ENCODE results near the gene TRIM52. TPM values are rescaled to one million over a fixed set of nuclear protein-coding genes. Genes with fewer than 3 reads are reported as not detected.

TRIM52 gene
- total and polyA plus RNA-seq, 2 of the 13 experiments (the other 11 are each of a cell fraction or from before 2014, with no cell fraction given), result 7.2 to 11.6 TPM

DNA sequence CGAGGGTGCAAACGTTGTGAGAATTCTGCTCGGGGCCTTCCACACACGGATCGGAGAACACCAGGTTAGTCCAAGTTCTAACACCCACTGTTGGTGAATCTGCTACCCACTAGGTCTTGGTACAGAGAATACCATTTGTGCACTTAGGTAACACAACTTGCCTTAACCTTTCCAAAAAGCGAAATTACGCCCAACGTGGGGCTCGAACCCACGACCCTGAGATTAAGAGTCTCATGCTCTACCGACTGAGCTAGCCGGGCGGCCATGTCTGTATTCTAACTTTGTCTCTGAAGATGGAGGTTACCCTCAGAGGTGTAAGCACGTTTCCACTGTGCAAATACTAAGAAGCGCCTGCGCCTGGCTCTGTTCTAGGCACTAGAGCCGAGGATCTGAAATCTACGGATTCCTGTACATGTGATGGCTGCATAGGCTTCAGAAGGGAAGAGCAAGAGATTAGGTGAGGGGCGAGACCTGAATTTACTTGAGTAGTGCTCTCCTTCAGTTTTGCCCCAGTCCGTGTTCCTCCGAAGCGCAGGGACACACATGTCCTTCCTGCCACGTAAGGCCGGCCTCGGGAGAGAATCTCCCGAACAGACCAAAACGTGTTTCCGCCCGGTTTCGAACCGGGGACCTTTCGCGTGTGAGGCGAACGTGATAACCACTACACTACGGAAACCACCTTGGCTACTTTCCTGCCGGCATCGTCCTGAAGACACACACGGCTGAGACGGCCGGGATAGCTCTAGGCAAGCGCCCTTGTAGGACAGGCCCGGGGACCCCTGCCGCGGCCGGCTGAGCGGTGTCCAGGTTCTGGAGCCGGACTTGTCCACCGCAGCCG, 38.9 kb downstream of the TRIM52 start (continued):
- TF ChIP-seq SNAI1 (CRISPR knock-in tag; IDR thresholded peaks at IDR 0.05; ENCODE audit: borderline replicate concordance) (peak; percentile 30; the same call in 1 of the 2 replicates), ZNF704 (CRISPR knock-in tag; IDR thresholded peaks at IDR 0.05; ENCODE audit: borderline replicate concordance) (no peak), ZNF513 (CRISPR knock-in tag; conservative IDR thresholded peaks at IDR 0.05) (0 out of 2 replicates have a peak, but pooled peaks have one; percentile 69), KMT2A (CRISPR knock-in tag; IDR thresholded peaks at IDR 0.05) (no peak), ZNF652 (CRISPR knock-in tag; IDR thresholded peaks at IDR 0.05; ENCODE audit: borderline replicate concordance, low read depth) (peak; percentile 33; the same call in 1 of the 2 replicates), RFXAP (CRISPR knock-in tag; IDR thresholded peaks at IDR 0.05; ENCODE audit: borderline replicate concordance) (peak; percentile 80; the same call in 1 of the 2 replicates), KDM2A (CRISPR knock-in tag; IDR thresholded peaks at IDR 0.05; ENCODE audit: borderline replicate concordance, low read depth) (peak; percentile 93), NFRKB (IDR thresholded peaks at IDR 0.05) (no peak), ETV5 (CRISPR knock-in tag; IDR thresholded peaks at IDR 0.05; ENCODE audit: borderline replicate concordance) (peak; percentile 74; the same call in 1 of the 2 replicates), SIN3B (IDR thresholded peaks at IDR 0.05; ENCODE audit: low read length) (peak; percentile 5; the same call in 1 of the 2 replicates), BRCA1 (CRISPR knock-in tag; IDR thresholded peaks at IDR 0.05) (peak; percentile 65; the same call in 1 of the 2 replicates), ZNF674 (CRISPR knock-in tag; IDR thresholded peaks at IDR 0.05; ENCODE audit: low read depth) (no peak), MZF1 (CRISPR knock-in tag; IDR thresholded peaks at IDR 0.05; ENCODE audit: borderline replicate concordance) (no peak), STAT5B (CRISPR knock-in tag; IDR thresholded peaks at IDR 0.05) (peak; percentile 39; the same call in 1 of the 2 replicates), CHD2 (IDR thresholded peaks at IDR 0.05; ENCODE audit: low read depth, low read length) (peak; percentile 46; the same call in 1 of the 2 replicates), KLF6 (CRISPR knock-in tag; IDR thresholded peaks at IDR 0.05) (peak; percentile 19; the same call in 1 of the 2 replicates), SMYD3 (CRISPR knock-in tag; IDR thresholded peaks at IDR 0.05) (no peak), HOXD1 (CRISPR knock-in tag; IDR thresholded peaks at IDR 0.05) (no peak; the same call in 1 of the 2 replicates), TCF12 (IDR thresholded peaks at IDR 0.05) (no peak), TCF12 (CRISPR knock-in tag; IDR thresholded peaks at IDR 0.05) (peak; percentile 39; the same call in 1 of the 2 replicates), RFXANK (CRISPR knock-in tag; IDR thresholded peaks at IDR 0.05) (no peak), ZSCAN5A (CRISPR knock-in tag; IDR thresholded peaks at IDR 0.05; ENCODE audit: borderline replicate concordance) (no peak; the same call in 1 of the 2 replicates), ZBTB25 (CRISPR knock-in tag; IDR thresholded peaks at IDR 0.05) (peak; percentile 91), IRX3 (CRISPR knock-in tag; IDR thresholded peaks at IDR 0.05; ENCODE audit: borderline replicate concordance, low read depth) (no peak)
- TF ChIP-seq, protein P1, sequence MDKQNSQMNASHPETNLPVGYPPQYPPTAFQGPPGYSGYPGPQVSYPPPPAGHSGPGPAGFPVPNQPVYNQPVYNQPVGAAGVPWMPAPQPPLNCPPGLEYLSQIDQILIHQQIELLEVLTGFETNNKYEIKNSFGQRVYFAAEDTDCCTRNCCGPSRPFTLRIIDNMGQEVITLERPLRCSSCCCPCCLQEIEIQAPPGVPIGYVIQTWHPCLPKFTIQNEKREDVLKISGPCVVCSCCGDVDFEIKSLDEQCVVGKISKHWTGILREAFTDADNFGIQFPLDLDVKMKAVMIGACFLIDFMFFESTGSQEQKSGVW (CRISPR knock-in tag; IDR thresholded peaks at IDR 0.05; ENCODE audit: borderline replicate concordance), result no peak

Data from HepG2 (cell line).